Activated naive CD4-positive, alpha-beta T cell treated with anti-CD3 and anti-CD28 coated beads, Interleukin-2, amount 50 U/mL, for 72 hours (primary cell): ENCODE measurements around the gene SLC39A3. TPM values are rescaled to one million over a fixed set of nuclear protein-coding genes. Genes with fewer than 3 reads are reported as not detected.

ENCODE experiments used
- total RNA-seq, 2 donors: library from RNA; stranded (reverse); gene quantifications; one replicate each; pipeline ENCODE4 v1.2.3, GENCODE V29; 2022

SLC39A3 gene
- total RNA-seq, 2 donors from 2014 or later, result 24.8 to 27.3 TPM

Other genes starting within 250 kb of the SLC39A3 start
- under 1 TPM; 0.30 to 0.84 TPM for gene GNG7, start 37.3 kb downstream of the SLC39A3 start, total RNA-seq
- under 1 TPM; 0.11 to 0.72 TPM for gene DIRAS1, start 18.6 kb downstream of the SLC39A3 start, total RNA-seq
- gene SGTA, start 43.3 kb upstream of the SLC39A3 start, total RNA-seq, result 10 to 100 TPM; 48.7 to 54.4 TPM
- 100 to 1,000 TPM in 1 of 2 donors, 10 to 100 TPM in 1; 40.5 to 145 TPM for gene THOP1, start 45.5 kb upstream of the SLC39A3 start, total RNA-seq
- 1 to 10 TPM in 1 of 2 donors, under 1 TPM in 1; 0.77 to 1.8 TPM for gene ZNF554, start 79.9 kb upstream of the SLC39A3 start, total RNA-seq
- 1 to 10 TPM; 1.3 to 2.8 TPM for gene ZNF555, start 101.5 kb upstream of the SLC39A3 start, total RNA-seq
- gene ZNF556, start 127.3 kb upstream of the SLC39A3 start, total RNA-seq, result under 1 TPM in 1 of 2 donors, not detected in 1; 0.30 TPM
- 1 to 10 TPM; 3.9 to 5.2 TPM for gene ZNF57, start 160.9 kb upstream of the SLC39A3 start, total RNA-seq
- gene ZNF77, start 205.0 kb upstream of the SLC39A3 start, total RNA-seq, result 10 to 100 TPM in 1 of 2 donors, 1 to 10 TPM in 1; 3.7 to 11.2 TPM
- gene TLE6, start 237.5 kb upstream of the SLC39A3 start, total RNA-seq, result 1 to 10 TPM; 3.3 to 8.2 TPM